Mesendoderm (in vitro differentiated cells): ENCODE data around the gene BMPER.

ENCODE experiments used
- DNase-seq: peaks from one replicate; pipeline ENCODE4 v3.0.0; 2013
- H2AK5ac ChIP-seq: 2 replicates; pipeline ENCODE4 v1.6.1; 2013; ENCODE audit warnings: low read length, inconsistent platforms
- H2BK120ac ChIP-seq: 2 replicates; pipeline ENCODE4 v1.6.1; 2013; ENCODE audit warnings: low read depth, mild to moderate bottlenecking, low read length, moderate library complexity, mixed read lengths
- H2BK15ac ChIP-seq: replicated peaks from 2 replicates; pipeline ENCODE4 v1.6.1; 2013; ENCODE audit warnings: low read depth, mild to moderate bottlenecking, moderate library complexity
- H2BK5ac ChIP-seq: 2 replicates; pipeline ENCODE4 v1.6.1; 2013; ENCODE audit warnings: low read length, inconsistent platforms
- H3K18ac ChIP-seq: 2 replicates; pipeline ENCODE4 v1.6.1; 2013; ENCODE audit warnings: mild to moderate bottlenecking, low read length, mixed read lengths
- H3K23ac ChIP-seq: one replicate; pipeline ENCODE4 v1.6.1; 2013; ENCODE audit warnings: low read length
- H3K27ac ChIP-seq: 2 replicates; pipeline ENCODE4 v1.5.1; 2013; ENCODE audit warnings: low read depth, mild to moderate bottlenecking, inconsistent platforms, low read length, moderate library complexity
- H3K27me3 ChIP-seq: 2 replicates; pipeline ENCODE4 v1.6.1; 2013; ENCODE audit warnings: low read length, control low read depth, mild to moderate bottlenecking, inconsistent platforms; ENCODE audit not compliant: insufficient read depth, poor library complexity
- H3K36me3 ChIP-seq: 2 replicates; pipeline ENCODE4 v1.6.1; 2013; ENCODE audit warnings: low read length, inconsistent platforms; ENCODE audit not compliant: control insufficient read depth, insufficient read depth
- H3K4ac ChIP-seq: one replicate; pipeline ENCODE4 v1.6.1; 2013; ENCODE audit warnings: low read depth, mild to moderate bottlenecking, low read length, moderate library complexity
- H3K4me1 ChIP-seq: 2 replicates; pipeline ENCODE4 v1.6.1; 2013; ENCODE audit warnings: low read depth, low read length, inconsistent platforms; ENCODE audit not compliant: control insufficient read depth
- H3K4me2 ChIP-seq: 2 replicates; pipeline ENCODE4 v1.6.1; 2013; ENCODE audit warnings: low read length
- H3K4me3 ChIP-seq: 2 replicates; pipeline ENCODE4 v1.5.1; 2013; ENCODE audit warnings: mild to moderate bottlenecking, low read length
- H3K56ac ChIP-seq: one replicate; pipeline ENCODE4 v1.6.1; 2013; ENCODE audit warnings: low read length
- H3K79me1 ChIP-seq: 2 replicates; pipeline ENCODE4 v1.6.1; 2013; ENCODE audit warnings: low read length, inconsistent platforms
- H3K79me2 ChIP-seq: 2 replicates; pipeline ENCODE4 v1.6.1; 2013; ENCODE audit warnings: mild to moderate bottlenecking, low read length; ENCODE audit not compliant: control insufficient read depth, insufficient read depth
- H3K9ac ChIP-seq: 2 replicates; pipeline ENCODE4 v1.6.1; 2013; ENCODE audit warnings: low read length, inconsistent platforms
- H4K5ac ChIP-seq: one replicate; pipeline ENCODE4 v1.6.1; 2013; ENCODE audit warnings: low read length
- H4K8ac ChIP-seq: one replicate; pipeline ENCODE4 v1.6.1; 2013; ENCODE audit warnings: low read depth, mild to moderate bottlenecking, control low read depth, low read length, moderate library complexity
- WGBS: extraction: QIAGEN DNeasy Blood & Tissue Kit; methylation state at CpG from one replicate; pipeline ENCODE4 v1.1.7; 2013; ENCODE audit warnings: low lambda C conversion rate, missing lambda C conversion rate; ENCODE audit not compliant: insufficient coverage; ENCODE audit errors: extremely low coverage; 5-methylcytosine and 5-hydroxymethylcytosine counted together

Gene BMPER

DNA sequence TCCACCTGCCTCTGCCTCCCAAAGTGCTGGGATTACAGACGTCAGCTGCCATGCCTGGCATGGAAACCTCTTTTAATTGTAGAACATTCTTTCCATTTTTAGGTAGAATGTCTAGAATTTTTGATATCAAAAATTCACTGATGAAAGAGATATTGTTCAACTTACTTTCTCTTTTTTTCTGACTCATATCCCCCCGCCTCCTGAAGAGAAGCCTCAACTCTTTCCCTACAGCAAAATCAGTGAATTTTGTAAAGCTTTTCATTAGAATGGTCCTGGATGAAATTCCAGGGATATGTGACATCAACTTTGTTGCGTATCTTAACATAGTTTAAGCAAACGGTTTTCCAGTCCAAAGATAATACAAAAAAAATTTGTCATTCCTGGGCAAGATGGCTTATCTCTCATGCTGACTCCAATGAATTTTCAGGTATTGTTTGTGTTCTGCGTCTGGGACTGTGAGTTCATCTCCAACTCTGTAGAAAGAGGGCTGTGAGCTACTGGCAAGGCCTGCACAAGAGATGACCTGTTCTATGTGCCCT, 256.8 kb downstream of the BMPER start:
- no CpG with 5 or more reads among the region's 5 CpGs for WGBS
- H3K56ac ChIP-seq = no peak overlapping the region
- H3K27me3 ChIP-seq = no peaks in the 10 kb centered on the region
- H2BK15ac ChIP-seq = no peak overlapping the region
- no peaks in the 10 kb centered on the region for H3K79me2 ChIP-seq
- no peak overlapping the region for H4K8ac ChIP-seq
- no peak overlapping the region for H3K23ac ChIP-seq
- no peak overlapping the region for H3K9ac ChIP-seq
- H2AK5ac ChIP-seq = no peak overlapping the region
- H3K79me1 ChIP-seq = no peaks in the 10 kb centered on the region
- H3K4me2 ChIP-seq = no peak overlapping the region
- no peak overlapping the region for H3K18ac ChIP-seq
- no peak overlapping the region for H3K4me3 ChIP-seq
- no peak overlapping the region for H3K4ac ChIP-seq
- H3K4me1 ChIP-seq = no peaks in the 10 kb centered on the region
- no peaks in the 10 kb centered on the region for H3K36me3 ChIP-seq
- no peak overlapping the region for H2BK120ac ChIP-seq
- H4K5ac ChIP-seq = no peak overlapping the region
- no peak overlapping the region for H2BK5ac ChIP-seq
- DNase-seq = no peak
- no peak overlapping the region for H3K27ac ChIP-seq

DNA sequence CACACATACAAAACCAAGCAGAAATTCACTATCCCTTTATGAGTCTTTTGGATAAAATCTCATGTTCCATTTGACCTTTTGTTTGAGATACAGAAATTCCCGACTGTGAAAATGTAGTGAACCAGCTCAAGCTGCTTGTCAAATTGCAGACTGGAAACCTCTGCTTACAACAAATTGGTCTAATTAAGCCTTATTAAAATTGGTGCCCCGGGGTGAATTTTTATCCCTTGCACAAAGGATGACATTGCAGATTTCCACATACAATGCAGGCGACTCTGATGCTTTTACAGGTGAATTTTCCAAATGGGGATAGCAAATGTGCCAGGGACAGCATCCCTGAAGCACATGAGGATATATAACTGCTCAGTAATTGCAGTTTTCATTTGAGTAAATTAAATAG, 257.3 kb downstream of the BMPER start:
- no peak overlapping the region for H3K4ac ChIP-seq
- no peak overlapping the region for H3K9ac ChIP-seq
- no CpG with 5 or more reads among the region's 3 CpGs for WGBS
- no peak overlapping the region for H3K56ac ChIP-seq
- no peak overlapping the region for H2BK15ac ChIP-seq
- no peak overlapping the region for H3K4me2 ChIP-seq
- H3K4me1 ChIP-seq = no peaks in the 10 kb centered on the region
- H3K4me3 ChIP-seq = no peak overlapping the region
- H3K79me1 ChIP-seq = no peaks in the 10 kb centered on the region
- no peak overlapping the region for H4K8ac ChIP-seq
- no peaks in the 10 kb centered on the region for H3K36me3 ChIP-seq
- no peak overlapping the region for H2BK5ac ChIP-seq
- no peak overlapping the region for H3K27ac ChIP-seq
- H4K5ac ChIP-seq = no peak overlapping the region
- no peaks in the 10 kb centered on the region for H3K79me2 ChIP-seq
- H3K27me3 ChIP-seq = no peaks in the 10 kb centered on the region
- no peak overlapping the region for H3K23ac ChIP-seq
- no peak for DNase-seq
- H2AK5ac ChIP-seq = no peak overlapping the region
- H3K18ac ChIP-seq = no peak overlapping the region
- no peak overlapping the region for H2BK120ac ChIP-seq

DNA sequence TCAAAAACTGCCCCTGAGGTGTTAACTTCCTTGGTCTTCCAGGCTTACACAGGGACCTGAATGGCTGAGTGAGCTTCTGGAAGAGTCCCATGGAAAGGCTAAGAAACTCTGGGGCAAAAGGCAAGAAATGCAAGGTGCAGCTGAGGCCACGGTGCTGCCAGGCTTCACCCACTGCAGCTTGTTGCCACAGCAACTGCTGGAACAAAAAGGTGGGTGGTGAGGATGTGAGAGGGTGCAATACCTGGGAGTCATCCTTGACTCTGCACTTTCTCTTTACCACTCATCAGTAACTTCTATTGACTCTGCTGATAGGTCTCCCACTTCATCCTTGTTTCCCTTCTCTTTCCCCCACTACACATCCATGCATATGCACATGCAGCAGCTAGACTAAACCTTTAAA, 258.6 kb downstream of the BMPER start:
- no peak overlapping the region for H4K5ac ChIP-seq
- H3K27me3 ChIP-seq = no peaks in the 10 kb centered on the region
- WGBS = no CpG with 5 or more reads among the region's 1 CpG
- no peak overlapping the region for H3K9ac ChIP-seq
- H3K18ac ChIP-seq = no peak overlapping the region
- H2AK5ac ChIP-seq = no peak overlapping the region
- no peak overlapping the region for H2BK120ac ChIP-seq
- no peak overlapping the region for H3K4me3 ChIP-seq
- no peak overlapping the region for H3K4ac ChIP-seq
- H3K23ac ChIP-seq = no peak overlapping the region
- no peaks in the 10 kb centered on the region for H3K79me2 ChIP-seq
- H3K27ac ChIP-seq = no peak overlapping the region
- no peak overlapping the region for H3K56ac ChIP-seq
- H4K8ac ChIP-seq = no peak overlapping the region
- no peak overlapping the region for H3K4me2 ChIP-seq
- no peaks in the 10 kb centered on the region for H3K79me1 ChIP-seq
- H2BK15ac ChIP-seq = no peak overlapping the region
- no peaks in the 10 kb centered on the region for H3K4me1 ChIP-seq
- no peaks in the 10 kb centered on the region for H3K36me3 ChIP-seq
- DNase-seq = no peak
- no peak overlapping the region for H2BK5ac ChIP-seq

DNA sequence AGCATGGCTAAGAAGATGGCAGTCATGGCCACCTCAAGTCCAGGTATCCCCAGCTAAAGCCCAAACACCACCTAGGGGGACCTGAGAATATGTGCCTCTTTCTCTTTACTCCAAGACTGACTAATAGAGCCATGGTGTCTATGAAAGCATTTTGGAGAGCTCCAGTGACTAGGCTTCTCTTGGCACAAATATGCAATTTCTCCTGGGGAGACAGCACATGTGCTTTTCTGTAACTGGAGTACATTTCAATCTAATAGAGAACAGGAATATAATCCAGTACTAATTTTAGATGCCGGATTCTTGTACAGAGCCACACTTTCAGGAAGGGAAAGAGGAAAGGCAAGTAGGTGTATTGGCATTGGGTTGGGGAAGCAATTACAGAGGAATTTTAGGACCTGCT, 260.1 kb downstream of the BMPER start:
- Histone ChIP-seq H3K4ac (no peak overlapping the region), H3K36me3 (no peaks in the 10 kb centered on the region), H2BK120ac (no peak overlapping the region), H3K4me1 (no peaks in the 10 kb centered on the region), H3K27ac (no peak overlapping the region), H3K18ac (no peak overlapping the region), H2BK5ac (no peak overlapping the region), H3K23ac (no peak overlapping the region), H3K4me3 (no peak overlapping the region), H3K4me2 (no peak overlapping the region), H3K79me1 (no peaks in the 10 kb centered on the region), H3K9ac (no peak overlapping the region), H3K27me3 (no peaks in the 10 kb centered on the region), H2BK15ac (no peak overlapping the region), H3K56ac (no peak overlapping the region), H4K5ac (no peak overlapping the region), H4K8ac (no peak overlapping the region), H3K79me2 (no peaks in the 10 kb centered on the region), H2AK5ac (no peak overlapping the region)
- DNase-seq = no peak
- no CpG with 5 or more reads among the region's 1 CpG for WGBS

DNA sequence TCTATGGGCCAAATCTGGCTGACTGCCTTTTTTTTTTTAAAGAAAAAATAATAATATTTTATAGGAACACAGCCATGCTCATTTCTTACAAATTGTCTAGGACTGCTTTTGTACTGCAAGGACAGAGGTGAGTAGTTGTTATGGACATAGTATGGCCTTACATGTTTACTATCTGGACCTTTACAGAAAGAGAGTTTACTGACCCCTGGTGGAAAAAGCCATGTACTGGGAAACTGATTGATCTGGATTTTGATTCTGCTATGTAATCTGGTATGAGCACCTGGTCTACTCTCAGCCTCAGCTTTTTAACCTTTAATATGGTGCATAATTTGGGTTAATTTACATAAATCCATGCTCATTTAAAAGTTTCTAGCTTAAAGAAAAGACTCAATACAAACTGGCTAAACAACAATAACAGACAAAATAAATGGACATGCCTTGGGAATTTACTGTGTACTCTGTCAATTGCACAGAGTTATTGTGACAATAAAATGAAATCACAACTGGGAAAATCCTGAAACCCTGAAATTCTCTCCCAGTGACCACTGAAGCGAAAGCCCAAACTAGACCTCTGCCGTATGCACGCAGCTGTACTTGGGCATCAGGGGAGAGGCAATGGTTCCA, 260.7 kb downstream of the BMPER start:
- no peak overlapping the region for H3K4me3 ChIP-seq
- H4K5ac ChIP-seq = no peak overlapping the region
- no peaks in the 10 kb centered on the region for H3K36me3 ChIP-seq
- WGBS = no CpG with 5 or more reads among the region's 3 CpGs
- DNase-seq = peak; percentile 57
- H3K27me3 ChIP-seq = no peaks in the 10 kb centered on the region
- H2BK15ac ChIP-seq = no peak overlapping the region
- no peak overlapping the region for H3K18ac ChIP-seq
- no peak overlapping the region for H2BK5ac ChIP-seq
- no peak overlapping the region for H3K27ac ChIP-seq
- H3K23ac ChIP-seq = no peak overlapping the region
- H2BK120ac ChIP-seq = no peak overlapping the region
- no peak overlapping the region for H4K8ac ChIP-seq
- H3K4me2 ChIP-seq = no peak overlapping the region
- H3K9ac ChIP-seq = no peak overlapping the region
- no peak overlapping the region for H3K4ac ChIP-seq
- H3K4me1 ChIP-seq = no peaks in the 10 kb centered on the region
- no peak overlapping the region for H3K56ac ChIP-seq
- H3K79me2 ChIP-seq = no peaks in the 10 kb centered on the region
- H2AK5ac ChIP-seq = no peak overlapping the region
- no peaks in the 10 kb centered on the region for H3K79me1 ChIP-seq

DNA sequence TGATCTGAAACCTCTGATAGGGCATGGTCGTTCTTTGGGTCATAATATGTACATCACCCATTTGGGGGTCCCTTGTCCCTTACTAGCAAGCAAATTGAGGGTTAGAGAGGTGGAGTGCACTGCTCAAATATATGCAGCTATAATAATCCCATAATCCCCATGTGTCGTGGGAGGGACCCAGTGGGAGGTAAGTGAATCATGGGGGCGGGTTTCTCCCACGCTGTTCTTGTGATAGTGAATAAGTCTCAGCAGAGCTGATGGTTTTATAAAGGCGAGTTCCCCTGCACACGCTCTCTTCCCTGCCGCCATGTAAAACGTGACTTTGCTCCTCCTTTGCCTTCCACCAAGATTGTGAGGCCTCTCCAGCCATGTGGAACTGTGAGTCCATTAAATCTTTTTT, 262.7 kb downstream of the BMPER start:
- no peak overlapping the region for H3K18ac ChIP-seq
- no peak overlapping the region for H3K27ac ChIP-seq
- no peak overlapping the region for H2AK5ac ChIP-seq
- H3K4me1 ChIP-seq = no peaks in the 10 kb centered on the region
- H3K4ac ChIP-seq = no peak overlapping the region
- no peak overlapping the region for H3K4me2 ChIP-seq
- H3K36me3 ChIP-seq = no peaks in the 10 kb centered on the region
- no CpG with 5 or more reads among the region's 8 CpGs for WGBS
- H3K79me2 ChIP-seq = no peaks in the 10 kb centered on the region
- H2BK15ac ChIP-seq = no peak overlapping the region
- no peaks in the 10 kb centered on the region for H3K79me1 ChIP-seq
- H3K9ac ChIP-seq = no peak overlapping the region
- H4K8ac ChIP-seq = no peak overlapping the region
- H2BK120ac ChIP-seq = no peak overlapping the region
- no peak overlapping the region for H2BK5ac ChIP-seq
- H3K23ac ChIP-seq = no peak overlapping the region
- no peak overlapping the region for H3K56ac ChIP-seq
- H3K4me3 ChIP-seq = no peak overlapping the region
- DNase-seq = no peak
- H4K5ac ChIP-seq = no peak overlapping the region
- no peaks in the 10 kb centered on the region for H3K27me3 ChIP-seq
